Endothelial cell of umbilical vein (primary cell): Measurements from ENCODE around the gene PLSCR2. TPM values are rescaled to one million over a fixed set of nuclear protein-coding genes. Genes with fewer than 3 reads are reported as not detected.

Experiments used
- BruUV-seq: library from RNA; stranded (reverse); fragments of 400-500 nt; replicated peaks from 2 replicates; lab custom pipeline; 2021; lab: Mats Ljungman, UMichigan
- CTCF ChIA-PET: fragments of 300-600, 350-600 bp; sonication (Branson Sonifier 250); formaldehyde crosslinking; loops from one replicate; lab custom pipeline; 2021; ENCODE audit warnings: antibody characterized with exemption, inconsistent platforms; lab: Charles Lee
- POLR2A ChIA-PET: fragments of 300-600, 350-600 bp; sonication (Branson Sonifier 250); formaldehyde crosslinking; loops from one replicate; lab custom pipeline; 2021; ENCODE audit warnings: antibody characterized with exemption, inconsistent platforms; lab: Charles Lee
- DNase-seq: peaks from one replicate; pipeline ENCODE4 v3.0.0-alpha.2; 2011; ENCODE audit warnings: low read depth, low spot score
- FAIRE-seq: peaks from 2 replicates; lab custom pipeline; 2011; peaks lifted over from hg19 to GRCh38; lab: Jason Lieb, UNC
- H2AFZ ChIP-seq: 2 replicates; pipeline ENCODE4 v1.6.0; 2012; ENCODE audit warnings: low read depth, low read length, control low read depth, inconsistent platforms
- H3K27ac ChIP-seq: 2 replicates; pipeline ENCODE4 v1.5.1; 2011; ENCODE audit warnings: low read depth, mild to moderate bottlenecking, control low read depth, low read length, moderate library complexity; ENCODE audit not compliant: insufficient read depth
- H3K27me3 ChIP-seq, 2 experiments: 2 replicates each; pipeline versions ENCODE4 v1.6.0 to v1.6.1; 2011; ENCODE audit warnings: low read length in 2 of 2, mixed read lengths in 1 of 2; ENCODE audit not compliant: control insufficient read depth in 2 of 2, insufficient read depth in 2 of 2
- H3K36me3 ChIP-seq, 2 experiments: 2 replicates in 1 of 2; 3 replicates in 1 of 2; pipeline ENCODE4 v1.5.1; 2011; ENCODE audit warnings: low read length in 2 of 2, mild to moderate bottlenecking in 1 of 2, moderate library complexity in 1 of 2; ENCODE audit not compliant: control insufficient read depth in 2 of 2, insufficient read depth in 2 of 2; ENCODE audit errors: extremely low read depth in 1 of 2
- H3K4me1 ChIP-seq: 3 replicates; pipeline ENCODE4 v1.5.1; 2011; ENCODE audit warnings: mild to moderate bottlenecking, low read length; ENCODE audit not compliant: control insufficient read depth, insufficient read depth; ENCODE audit errors: extremely low read depth
- H3K4me2 ChIP-seq: 2 replicates; pipeline ENCODE4 v1.6.1; 2011; ENCODE audit warnings: low read length, control low read depth, mixed read lengths; ENCODE audit not compliant: insufficient read depth
- H3K4me3 ChIP-seq, 3 experiments: fragments of 200-600 bp in 1 of 3; sonication (generic), shearing (Covaris generic) in 1 of 3; replicated peaks in 1 of 3; 2 replicates each; pipeline ENCODE4 v1.5.1; 2011 to 2016; ENCODE audit warnings: control low read depth in 3 of 3, low read length in 3 of 3, mild to moderate bottlenecking in 2 of 3, inconsistent platforms in 1 of 3, low read depth in 1 of 3, moderate library complexity in 1 of 3; ENCODE audit not compliant: insufficient read depth in 1 of 3
- H3K79me2 ChIP-seq: 2 replicates; pipeline ENCODE4 v1.6.0; 2012; ENCODE audit warnings: low read length, inconsistent platforms; ENCODE audit not compliant: control insufficient read depth, insufficient read depth
- H3K9ac ChIP-seq: replicated peaks from 2 replicates; pipeline ENCODE3; 2011; ENCODE audit warnings: low read length, control low read depth; ENCODE audit not compliant: insufficient read depth; ENCODE audit errors: extremely low read depth
- H3K9me1 ChIP-seq: replicated peaks from 3 replicates; pipeline ENCODE4 v1.6.0; 2011; ENCODE audit warnings: mild to moderate bottlenecking, low read length; ENCODE audit not compliant: control insufficient read depth, insufficient read depth; ENCODE audit errors: extremely low read depth
- H3K9me3 ChIP-seq: replicated peaks from 2 replicates; pipeline ENCODE4 v1.5.1; 2012; ENCODE audit warnings: low read length, inconsistent platforms; ENCODE audit not compliant: control insufficient read depth, insufficient read depth
- H4K20me1 ChIP-seq: replicated peaks from 2 replicates; pipeline ENCODE3; 2011; ENCODE audit warnings: mild to moderate bottlenecking, low read length; ENCODE audit not compliant: control insufficient read depth, insufficient read depth; ENCODE audit errors: extremely low read depth
- CTCF ChIP-seq, 2 donors: IDR thresholded peaks; 1 replicate in 1 of 2; 2 replicates in 1 of 2; pipeline ENCODE4 v1.5.1; 2011; ENCODE audit warnings: low read length in 2 of 2, mild to moderate bottlenecking in 2 of 2, moderate library complexity in 2 of 2, control low read depth in 1 of 2, inconsistent platforms in 1 of 2, low read depth in 1 of 2; ENCODE audit not compliant: insufficient read depth in 1 of 2; ENCODE audit errors: extremely low read depth in 1 of 2
- EZH2 ChIP-seq: IDR thresholded peaks from 2 replicates; pipeline ENCODE4 v1.6.1; 2012; ENCODE audit warnings: borderline replicate concordance, low read depth, mild to moderate bottlenecking, moderate library complexity, low read length, inconsistent platforms; ENCODE audit not compliant: severe bottlenecking
- FOS ChIP-seq: IDR thresholded peaks from 2 replicates; pipeline ENCODE4 v1.6.1; 2011; ENCODE audit warnings: mild to moderate bottlenecking, low read length, moderate library complexity, borderline replicate concordance; ENCODE audit not compliant: insufficient read depth
- GATA2 ChIP-seq: IDR thresholded peaks from 2 replicates; pipeline ENCODE4 v1.7.0; 2011; ENCODE audit warnings: low read depth, mild to moderate bottlenecking, moderate library complexity, mixed read lengths, low read length; ENCODE audit not compliant: insufficient read length, insufficient read depth
- JUN ChIP-seq: IDR thresholded peaks from 2 replicates; pipeline ENCODE4 v1.6.1; 2011; ENCODE audit warnings: borderline replicate concordance, low read depth; ENCODE audit not compliant: insufficient read length, insufficient read depth
- MAX ChIP-seq: IDR thresholded peaks from 2 replicates; pipeline ENCODE4 v1.6.1; 2011; ENCODE audit not compliant: insufficient read depth, insufficient read length
- MYC ChIP-seq: IDR thresholded peaks from one replicate; pipeline ENCODE4 v1.6.1; 2011; ENCODE audit warnings: mild to moderate bottlenecking, low read depth, low read length
- POLR2A ChIP-seq: IDR thresholded peaks from 2 replicates; pipeline ENCODE4 v1.6.1; 2012; ENCODE audit warnings: low read depth, mild to moderate bottlenecking, control low read depth, low read length
- POLR2AphosphoS5 ChIP-seq: IDR thresholded peaks from 2 replicates; pipeline ENCODE4 v1.6.1; 2012; ENCODE audit warnings: low read depth, mild to moderate bottlenecking, control low read depth, low read length, moderate library complexity; ENCODE audit not compliant: insufficient read depth
- dilution Hi-C: fragments of 300-500 bp; cut with MboI; formaldehyde crosslinking; loops from one replicate; pipeline ENCODE4 v1.15.0; 2019; ENCODE audit warnings: low sequenced_read_pairs; ENCODE audit not compliant: extremely low pct_ligation_motif_present
- intact Hi-C: fragments of 100-400 bp; cut with micrococcal nuclease; formaldehyde crosslinking; loops from one replicate; pipeline ENCODE4 v1.10.0; 2022
- polyA plus RNA-seq, 4 experiments: library from polyadenylated mRNA; depleted of rRNA in 3 of 4; stranded (reverse) in 3 of 4; unstranded in 1 of 4; fragments of >200 nt; gene quantifications; 2 replicates each; pipeline versions ENCODE4 v1.2.1 to v1.2.3, GENCODE V29; 2011 to 2012; ENCODE audit warnings: missing spikeins in 1 of 4
- total RNA-seq: library from RNA; stranded (reverse); gene quantifications from 2 replicates; pipeline ENCODE4 v1.2.3, GENCODE V29; 2021

PLSCR2 gene
- total and polyA plus RNA-seq, 2 donors (not counting 3 experiments of a cell fraction or from before 2014, with no cell fraction given) = not detected

- POLR2A ChIA-PET = no interaction called here
- H4K20me1 ChIP-seq = no peaks in the 10 kb centered on the region
- no peaks in the 10 kb centered on the region for H3K9me3 ChIP-seq
- no peak for TF ChIP-seq MYC
- no peak for TF ChIP-seq CTCF (IDR thresholded peaks at IDR 0.05; ENCODE audit: extremely low read depth in 1 of 2, insufficient read depth in 1 of 2, low read depth in 1 of 2, low read length in 2 of 2)
- no peak for TF ChIP-seq POLR2AphosphoS5
- no peak for TF ChIP-seq EZH2
- no peak for TF ChIP-seq FOS
- TF ChIP-seq MAX = no peak
- TF ChIP-seq POLR2A = no peak
- no peak for TF ChIP-seq JUN
- TF ChIP-seq GATA2 = no peak
- no peaks in the 10 kb centered on the region for H3K36me3 ChIP-seq
- H3K4me1 ChIP-seq = no peaks in the 10 kb centered on the region
- DNase-seq = no peak
- no peaks in the 10 kb centered on the region for H3K9me1 ChIP-seq
- no peak overlapping the region for H3K9ac ChIP-seq
- H3K27me3 ChIP-seq = no peaks in the 10 kb centered on the region
- no peak overlapping the region for H3K27ac ChIP-seq
- no peaks in the 10 kb centered on the region for H3K79me2 ChIP-seq
- no peak overlapping the region for H2AFZ ChIP-seq
- dilution Hi-C loops = no loop called here
- no peak for FAIRE-seq
- BruUV-seq = no TSS peak
- no peak overlapping the region for H3K4me2 ChIP-seq
- intact Hi-C loops = no loop called here
- CTCF ChIA-PET = no interaction called here
- H3K4me3 ChIP-seq = no peak overlapping the region
Observed at GRCh38 chr3:146473726-146474125, 4.4 kb upstream of the PLSCR2 start.
